Measurements from ENCODE around the gene IGFBP7.

DNA sequence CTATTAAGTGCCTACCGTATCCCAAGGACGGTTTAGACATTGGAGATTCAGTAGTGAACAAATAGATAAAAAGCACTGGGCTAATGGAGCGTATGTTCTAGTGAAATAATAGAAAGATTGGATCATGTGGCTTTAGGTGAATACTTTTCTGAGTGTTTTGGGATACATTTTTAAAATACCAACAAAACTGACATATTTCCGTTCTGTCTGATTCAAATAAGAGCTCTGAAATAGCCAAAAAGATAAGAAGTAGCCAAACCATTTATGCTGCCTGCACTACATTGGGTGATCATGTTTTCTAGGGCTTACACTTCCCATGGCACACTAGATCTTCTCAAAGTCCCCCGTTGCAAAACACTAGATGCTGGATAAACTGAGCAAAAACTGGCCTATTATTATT lies 14.2 kb downstream of the IGFBP7 start:
- TF ChIP-seq, protein P1, sequence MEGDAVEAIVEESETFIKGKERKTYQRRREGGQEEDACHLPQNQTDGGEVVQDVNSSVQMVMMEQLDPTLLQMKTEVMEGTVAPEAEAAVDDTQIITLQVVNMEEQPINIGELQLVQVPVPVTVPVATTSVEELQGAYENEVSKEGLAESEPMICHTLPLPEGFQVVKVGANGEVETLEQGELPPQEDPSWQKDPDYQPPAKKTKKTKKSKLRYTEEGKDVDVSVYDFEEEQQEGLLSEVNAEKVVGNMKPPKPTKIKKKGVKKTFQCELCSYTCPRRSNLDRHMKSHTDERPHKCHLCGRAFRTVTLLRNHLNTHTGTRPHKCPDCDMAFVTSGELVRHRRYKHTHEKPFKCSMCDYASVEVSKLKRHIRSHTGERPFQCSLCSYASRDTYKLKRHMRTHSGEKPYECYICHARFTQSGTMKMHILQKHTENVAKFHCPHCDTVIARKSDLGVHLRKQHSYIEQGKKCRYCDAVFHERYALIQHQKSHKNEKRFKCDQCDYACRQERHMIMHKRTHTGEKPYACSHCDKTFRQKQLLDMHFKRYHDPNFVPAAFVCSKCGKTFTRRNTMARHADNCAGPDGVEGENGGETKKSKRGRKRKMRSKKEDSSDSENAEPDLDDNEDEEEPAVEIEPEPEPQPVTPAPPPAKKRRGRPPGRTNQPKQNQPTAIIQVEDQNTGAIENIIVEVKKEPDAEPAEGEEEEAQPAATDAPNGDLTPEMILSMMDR (conservative IDR thresholded peaks at IDR 0.05 in 1 of 2, IDR thresholded peaks at IDR 0.05 in 1 of 2; ENCODE audit: low read depth in 1 of 2, low read length in 2 of 2): no peak
- TF ChIP-seq EZH2 (IDR thresholded peaks at IDR 0.05; ENCODE audit: low read length, missing control alignments): no peak
